Ovary (tissue), 9 donors: Measurements from ENCODE around the gene CD200. TPM values are rescaled to one million over a fixed set of nuclear protein-coding genes. Genes with fewer than 3 reads are reported as not detected.
A peak's percentile ranks its signal among the peaks of the same experiment; 100 is the strongest.

ENCODE experiments used
- DNase-seq, 5 donors: peaks; one replicate each; pipeline ENCODE4 v3.0.0-alpha.2; 2019 to 2020
- H3K27ac ChIP-seq, 2 donors: fragments of 200-600 bp; one replicate each; pipeline versions ENCODE4 v1.5.1 to v1.8.0; 2019 to 2022
- H3K27me3 ChIP-seq: fragments of 200-600 bp; one replicate; pipeline ENCODE4 v1.8.0; 2022
- H3K36me3 ChIP-seq: fragments of 200-600 bp; sonication (generic); one replicate; pipeline ENCODE4 v1.5.1; 2019
- H3K4me1 ChIP-seq: one replicate; pipeline ENCODE4 v1.8.1; 2013; ENCODE audit warnings: mild to moderate bottlenecking, moderate library complexity; ENCODE audit not compliant: insufficient read depth
- H3K4me3 ChIP-seq: fragments of 200-600 bp; sonication (generic); one replicate; pipeline ENCODE4 v1.5.1; 2017
- H3K9me3 ChIP-seq, 2 donors: fragments of 200-600 bp in 1 of 2; sonication (generic) in 1 of 2; one replicate each; pipeline versions ENCODE4 v1.5.1 to v1.8.1; 2013 to 2019; ENCODE audit warnings: mild to moderate bottlenecking in 1 of 2, moderate library complexity in 1 of 2
- CTCF ChIP-seq, 3 donors: fragments of 450-650 bp in 2 of 3; fragments of 200-600 bp in 1 of 3; IDR thresholded peaks; one replicate each; pipeline versions ENCODE4 v1.5.1 to v1.8.0; 2016 to 2022; ENCODE audit warnings: antibody characterized with exemption in 3 of 3, mild to moderate bottlenecking in 1 of 3
- EP300 ChIP-seq: sonication (generic); formaldehyde crosslinking; IDR thresholded peaks from one replicate; pipeline ENCODE4 v1.6.1; 2017; ENCODE audit warnings: antibody characterized with exemption
- POLR2A ChIP-seq: fragments of 450-650 bp; IDR thresholded peaks from one replicate; pipeline ENCODE4 v1.6.1; 2017; ENCODE audit warnings: antibody characterized with exemption, mild to moderate bottlenecking, moderate library complexity
- WGBS, 3 donors: extraction: QIAGEN DNeasy Blood & Tissue Kit in 1 of 3; methylation state at CpG; one replicate each; pipeline versions ENCODE4 v1.1.5 to v1.1.7; 2013 to 2017; 5-methylcytosine and 5-hydroxymethylcytosine counted together
- intact Hi-C, 4 donors: fragments of 100-400 bp; cut with DNase I; formaldehyde crosslinking; loops; one replicate each; pipeline versions ENCODE4 v1.11.0 to v1.15.1; 2022 to 2023
- polyA plus RNA-seq, 2 donors: library from polyadenylated mRNA; stranded (reverse); fragments of 200-250 nt in 1 of 2; fragments of 350-450 nt in 1 of 2; fragmentation: Illumina TruSeq in 1 of 2; extraction: RNeasy Lipid Tissue Mini Kit (QIAGEN cat#74804) in 1 of 2; gene quantifications; one replicate each; pipeline ENCODE4 v1.2.3, GENCODE V29; 2013 to 2014
- total RNA-seq, 7 donors: library from RNA; depleted of rRNA in 2 of 7; stranded (reverse); fragments of >200 nt in 2 of 7; fragmentation: NEBNext Ultra II Directional in 3 of 7; extraction: Animal tissue kit (Norgen Biotek cat#: 25700) in 3 of 7; gene quantifications; one replicate each; pipeline versions ENCODE4 v1.1.0 to v1.2.4, GENCODE V29; 2016 to 2023
- donor health status: DM: no; HTN: no; CAD: no; lungs with moderate emphysema.
- donor health status: DM: no; HTN: no; CAD: no.
- donor health status: Bipolar disorder and iron deficiency.
- donor health status: DM: yes; HTN: yes; CAD: no.
- donor health status: DM: no; HTN: no; CAD: no.
- donor health status: DM: yes; HTN: yes; CAD: no.

Gene CD200
- total and polyA plus RNA-seq, 9 donors, result 9.6 to 36.4 (median 17.0) TPM

GRCh38 chr3:112303764-112304325, 29.1 kb upstream of the CD200 start:
- DNase-seq, result peak in 1 of 5 donors; percentile 13
- Histone ChIP-seq H3K4me1 (no peaks in the 10 kb centered on the region), H3K4me3 (peak overlapping the region; percentile 27), H3K9me3 (no peaks in the 10 kb centered on the region), H3K27me3 (no peaks in the 10 kb centered on the region), H3K27ac (no peak overlapping the region), H3K36me3 (no peaks in the 10 kb centered on the region)
- WGBS, 3 donors, result 3 to 6% (median 4%) methylated on average over 11 of the region's 11 CpGs
- intact Hi-C loops, result loop anchor here in 1 of 4 donors (10.0 kb wide), 1 partner anchor 221 kb away; no protein-coding TSS in a partner anchor
- TF ChIP-seq CTCF (IDR thresholded peaks at IDR 0.05), result no peak
- no peak for TF ChIP-seq EP300
- TF ChIP-seq POLR2A, result no peak

- 69 to 80% (median 69%) methylated on average over 2 of the region's 2 CpGs for WGBS, 3 donors
- H3K4me1 ChIP-seq, result no peaks in the 10 kb centered on the region
- intact Hi-C loops, result loop anchor here in 1 of 4 donors (10.0 kb wide), 1 partner anchor 220 kb away; no protein-coding TSS in a partner anchor
- no peak for TF ChIP-seq EP300
- TF ChIP-seq POLR2A, result no peak
- no peak for TF ChIP-seq CTCF (IDR thresholded peaks at IDR 0.05)
- DNase-seq, result no peak
- H3K27me3 ChIP-seq, result no peaks in the 10 kb centered on the region
- no peak overlapping the region for H3K27ac ChIP-seq
- no peaks in the 10 kb centered on the region for H3K9me3 ChIP-seq
- H3K36me3 ChIP-seq, result no peaks in the 10 kb centered on the region
- H3K4me3 ChIP-seq, result no peak overlapping the region
Measured at GRCh38 chr3:112304611-112305010, 28.3 kb upstream of the CD200 start.

GRCh38 chr3:112306825-112307224, 26.1 kb upstream of the CD200 start:
- Histone ChIP-seq H3K27me3 (no peaks in the 10 kb centered on the region), H3K4me1 (no peaks in the 10 kb centered on the region), H3K36me3 (no peaks in the 10 kb centered on the region), H3K4me3 (no peak overlapping the region), H3K27ac (no peak overlapping the region), H3K9me3 (no peaks in the 10 kb centered on the region)
- DNase-seq, result no peak
- WGBS, 3 donors, result 85 to 90% (median 86%) methylated on average over 9 of the region's 9 CpGs
- TF ChIP-seq POLR2A (no peak), CTCF (IDR thresholded peaks at IDR 0.05) (no peak)
- intact Hi-C loops, result loop anchor here in 1 of 4 donors (10.0 kb wide), 1 partner anchor 218 kb away; no protein-coding TSS in a partner anchor

GRCh38 chr3:112307557-112307956, 25.4 kb upstream of the CD200 start:
- Histone ChIP-seq H3K9me3 (no peaks in the 10 kb centered on the region), H3K4me1 (no peaks in the 10 kb centered on the region), H3K4me3 (no peak overlapping the region), H3K27me3 (no peaks in the 10 kb centered on the region), H3K36me3 (no peaks in the 10 kb centered on the region), H3K27ac (no peak overlapping the region)
- intact Hi-C loops, result loop anchor here in 1 of 4 donors (10.0 kb wide), 1 partner anchor 217 kb away; no protein-coding TSS in a partner anchor
- 51 to 69% (median 57%) methylated on average over 4 of the region's 4 CpGs for WGBS, 3 donors
- DNase-seq, result no peak
- TF ChIP-seq POLR2A, result no peak

GRCh38 chr3:112308151-112308911, 24.6 kb upstream of the CD200 start:
- TF ChIP-seq CTCF (IDR thresholded peaks at IDR 0.05), result no peak
- no peak for TF ChIP-seq POLR2A
- no peak for TF ChIP-seq EP300
- H3K4me1 ChIP-seq, result no peaks in the 10 kb centered on the region
- no peak overlapping the region for H3K4me3 ChIP-seq
- H3K27me3 ChIP-seq, result no peaks in the 10 kb centered on the region
- 29 to 36% (median 30%) methylated on average over 7 of the region's 7 CpGs for WGBS, 3 donors
- H3K36me3 ChIP-seq, result no peaks in the 10 kb centered on the region
- peak in 1 of 5 donors; percentile 46 for DNase-seq
- intact Hi-C loops, result loop anchor here in 1 of 4 donors (10.0 kb wide), 1 partner anchor 216 kb away; no protein-coding TSS in a partner anchor
- no peaks in the 10 kb centered on the region for H3K9me3 ChIP-seq
- H3K27ac ChIP-seq, result no peak overlapping the region
